GM18858 (cell line): ENCODE results near the gene ZNF132.
"Not testable (repeated sequence)": the region's sequence is repeated elsewhere in the genome, so short reads cannot be mapped to it uniquely, and the experiment has no call there.

Experiments used
- ATAC-seq: cut with Tn5 transposase; IDR thresholded peaks from one replicate; pipeline ENCODE4 v1.9.1; 2021; ENCODE audit not compliant: unreplicated experiment

Gene ZNF132

DNA sequence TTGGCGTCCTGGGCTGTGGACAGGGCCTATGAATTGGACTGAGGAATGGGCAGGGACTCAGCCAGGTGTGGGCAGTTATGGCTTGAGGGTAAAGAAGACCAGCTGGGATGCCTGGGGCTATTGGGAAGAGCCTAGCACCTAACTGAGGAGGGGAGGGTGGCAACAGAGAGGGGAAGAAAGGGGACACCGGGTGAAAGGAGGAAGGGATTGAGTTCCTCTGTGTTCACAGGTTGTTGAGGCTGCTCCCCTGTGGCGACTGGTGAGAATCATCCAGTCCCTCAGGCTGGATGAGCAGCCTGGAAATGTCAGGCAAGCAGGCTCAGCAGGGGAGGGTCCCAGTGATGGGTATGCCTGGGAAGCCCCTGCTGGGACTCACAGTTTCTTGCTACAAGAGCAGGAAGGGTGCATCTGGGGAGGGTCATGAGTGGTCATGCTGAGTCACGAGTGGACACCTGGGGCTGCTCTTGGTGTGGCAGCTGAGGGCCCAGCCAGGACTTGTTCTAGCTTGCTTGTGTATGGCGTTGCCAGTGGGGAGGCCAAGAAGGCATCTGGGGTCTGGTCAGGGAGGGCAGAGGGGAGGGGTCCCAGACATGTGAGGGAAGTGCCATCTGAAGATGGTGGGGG lies 28.4 kb upstream of the ZNF132 start:
- no peak for ATAC-seq

DNA sequence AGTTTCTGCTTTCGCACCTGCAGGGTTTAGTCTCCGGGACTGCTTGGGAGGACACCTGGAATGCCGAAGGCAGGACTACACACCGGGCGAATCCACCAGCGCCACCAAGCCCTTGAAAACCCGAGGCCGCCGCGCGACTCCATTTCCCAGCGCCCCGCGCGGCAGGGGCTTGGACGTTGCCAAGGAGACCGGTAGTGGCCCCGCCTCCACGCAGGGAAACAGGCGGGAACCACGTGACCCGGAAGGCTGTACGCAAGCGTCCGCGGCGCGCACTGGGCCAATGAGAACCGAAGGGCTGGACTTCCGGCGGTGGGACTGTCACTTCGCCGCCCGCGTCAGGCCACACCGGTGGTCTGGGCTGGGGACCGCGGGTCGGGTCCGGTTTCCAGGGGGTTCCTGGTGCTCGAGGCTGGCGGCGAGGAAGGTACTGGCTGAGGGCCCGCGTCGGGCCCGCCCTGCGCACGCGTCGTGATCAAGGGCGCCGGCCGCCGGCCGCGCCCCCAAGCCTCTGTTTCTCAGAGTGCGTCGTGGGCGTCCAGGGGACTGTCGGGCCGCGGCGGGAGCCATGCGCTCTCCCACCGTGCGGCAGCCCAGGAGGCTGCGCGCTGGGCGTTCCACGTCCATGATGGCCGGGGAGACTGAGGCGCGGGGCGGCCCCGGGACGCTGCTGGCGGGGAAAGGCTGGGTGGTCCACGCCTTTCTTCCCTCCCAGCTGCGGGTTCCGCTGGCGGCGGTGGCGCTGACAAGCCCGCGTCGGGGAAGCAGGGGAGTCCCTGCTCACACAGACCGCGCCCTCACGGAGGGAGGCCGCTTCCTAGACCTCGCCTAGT lies 27.0 kb upstream of the ZNF132 start, which contains the start of gene ZNF324:
TSS of gene ZNF324 (plus strand) at position 321 of the 830 bp plus-strand sequence. CDS start 2,106 bp downstream, outside the sequence.
- peak; percentile 75 for ATAC-seq

DNA sequence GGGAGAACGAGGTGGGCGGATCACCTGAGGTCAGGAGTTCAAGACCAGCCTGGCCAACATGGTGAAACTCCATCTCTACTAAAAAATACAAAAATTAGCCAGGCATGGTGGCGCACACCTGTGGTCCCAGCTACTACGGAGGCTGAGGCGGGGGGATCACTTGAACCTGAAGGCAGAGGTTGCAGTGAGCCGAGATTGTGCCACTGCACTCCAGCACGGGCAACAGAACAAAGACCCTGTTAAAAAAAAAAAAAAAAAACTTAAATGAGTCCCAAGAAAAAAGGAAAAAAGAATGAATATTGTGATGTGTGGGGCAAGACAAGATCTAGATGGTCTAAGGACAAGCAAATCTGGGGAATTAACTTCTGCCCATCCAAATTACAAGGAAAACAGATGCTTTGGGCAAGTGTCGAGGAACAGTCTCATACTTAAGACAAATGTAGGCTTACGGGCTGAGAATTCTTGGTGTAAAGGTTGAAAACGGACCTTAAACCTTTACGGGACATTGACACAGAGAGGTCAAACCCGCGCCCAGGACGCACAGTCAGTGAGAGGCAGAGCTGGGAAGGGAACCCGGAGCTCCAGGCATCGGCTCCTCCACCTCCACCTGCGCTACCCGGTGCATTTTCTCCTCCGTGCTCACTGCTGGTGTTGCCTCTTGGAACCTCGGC lies 26.3 kb upstream of the ZNF132 start:
- peak; percentile 5 for ATAC-seq

DNA sequence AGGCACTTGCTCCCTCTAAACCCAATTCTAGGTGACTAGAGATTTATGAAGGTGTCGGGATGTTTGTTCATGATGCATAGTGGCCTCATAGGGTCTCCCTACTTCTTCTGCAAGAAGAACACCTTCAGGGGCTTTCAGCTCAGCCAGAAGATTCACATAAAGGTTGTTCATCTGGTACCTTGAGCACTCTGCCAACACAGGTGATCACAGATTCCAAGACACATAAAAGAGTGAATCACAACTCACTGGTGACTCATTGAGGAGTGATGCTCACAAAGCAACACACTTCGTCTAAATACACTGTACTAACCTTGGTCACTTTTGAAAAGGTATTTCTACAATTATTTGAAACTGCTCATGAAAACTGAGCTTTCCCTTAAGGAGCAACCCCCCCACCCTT lies 20.1 kb upstream of the ZNF132 start:
- no peak for ATAC-seq

DNA sequence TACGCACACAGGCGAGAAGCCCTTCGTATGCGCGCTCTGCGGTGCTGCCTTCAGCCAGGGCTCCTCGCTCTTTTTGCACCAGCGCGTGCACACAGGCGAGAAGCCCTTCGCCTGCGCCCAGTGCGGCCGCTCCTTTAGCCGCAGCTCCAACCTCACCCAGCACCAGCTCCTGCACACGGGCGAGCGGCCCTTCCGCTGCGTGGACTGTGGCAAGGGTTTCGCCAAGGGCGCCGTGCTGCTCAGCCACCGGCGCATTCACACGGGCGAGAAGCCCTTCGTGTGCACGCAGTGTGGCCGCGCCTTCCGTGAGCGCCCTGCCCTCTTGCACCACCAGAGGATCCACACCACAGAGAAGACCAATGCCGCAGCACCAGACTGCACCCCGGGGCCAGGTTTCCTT lies 16.2 kb upstream of the ZNF132 start:
- no peak for ATAC-seq

DNA sequence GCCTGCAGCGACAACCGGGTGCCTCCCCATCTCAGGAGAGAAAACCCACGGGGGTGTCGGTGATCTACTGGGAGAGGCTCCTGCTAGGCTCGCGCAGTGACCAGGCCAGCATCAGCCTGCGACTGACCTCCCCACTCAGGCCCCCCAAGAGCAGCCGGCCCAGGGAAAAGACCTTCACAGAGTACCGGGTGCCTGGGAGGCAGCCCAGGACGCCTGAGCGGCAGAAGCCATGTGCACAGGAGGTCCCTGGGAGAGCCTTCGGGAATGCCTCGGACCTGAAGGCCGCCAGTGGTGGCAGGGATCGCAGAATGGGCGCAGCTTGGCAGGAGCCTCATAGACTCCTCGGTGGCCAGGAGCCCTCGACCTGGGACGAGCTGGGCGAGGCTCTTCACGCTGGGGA lies 15.4 kb upstream of the ZNF132 start:
- ATAC-seq, result no peak

DNA sequence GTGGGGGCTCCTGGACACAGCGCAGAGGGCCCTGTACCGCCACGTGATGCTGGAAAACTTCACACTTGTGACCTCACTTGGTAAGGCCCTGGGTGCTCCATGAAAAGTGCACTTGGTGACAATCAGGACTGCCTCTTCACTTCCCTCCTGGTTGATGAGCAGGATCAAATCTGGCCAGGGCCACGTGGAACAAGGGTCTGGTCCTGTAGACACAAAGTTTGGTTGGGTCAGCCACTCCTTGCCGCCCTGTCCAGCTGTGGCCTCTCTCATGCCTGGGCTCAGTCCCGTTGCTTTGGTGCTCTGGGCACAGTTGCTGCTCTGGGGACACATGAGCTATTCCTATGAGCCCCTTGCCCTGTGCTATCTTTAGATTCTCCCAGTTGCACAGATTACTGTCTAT lies 13.8 kb upstream of the ZNF132 start:
- no peak for ATAC-seq

DNA sequence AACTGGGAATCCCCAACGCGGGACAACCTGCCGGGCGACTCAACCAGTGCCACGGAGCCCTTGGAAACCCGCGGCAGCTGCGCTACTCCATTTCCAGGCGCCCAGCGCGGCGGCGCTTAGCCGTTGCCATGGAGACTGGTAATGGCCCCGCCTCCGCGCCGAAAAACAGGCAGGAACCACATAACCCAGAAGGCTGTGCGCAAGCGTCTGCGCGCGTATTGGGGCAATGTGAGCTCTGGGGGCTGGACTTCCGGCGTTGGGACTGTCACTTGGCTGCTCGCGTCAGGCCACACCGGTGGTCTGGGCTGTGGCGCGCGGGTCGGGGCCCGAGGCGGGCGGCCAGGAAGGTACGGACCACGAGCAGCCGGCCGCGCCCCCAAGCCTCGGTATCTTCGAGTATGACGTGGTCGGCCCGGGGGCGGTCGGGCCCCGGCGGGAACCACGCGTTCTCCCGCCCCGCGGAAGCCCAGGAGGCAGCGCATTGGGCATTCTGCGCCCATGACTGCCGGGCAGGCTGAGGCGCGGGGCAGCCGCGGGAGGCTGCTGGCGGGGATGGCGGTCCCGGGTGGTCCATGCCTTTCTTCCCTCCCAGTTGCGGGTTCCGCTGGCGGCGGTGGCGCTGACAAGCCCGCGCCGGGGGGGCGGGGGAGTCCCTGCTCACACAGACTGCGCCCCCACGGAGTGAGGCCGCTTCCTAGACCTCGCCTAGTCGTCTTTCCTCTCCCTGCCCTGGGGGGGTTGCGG lies 11.6 kb upstream of the ZNF132 start, which contains the start of gene ZNF324B:
TSS of gene ZNF324B (plus strand) at position 265 of the 744 bp plus-strand sequence. CDS start 2,080 bp downstream, outside the sequence.
- ATAC-seq, result peak; percentile 80

DNA sequence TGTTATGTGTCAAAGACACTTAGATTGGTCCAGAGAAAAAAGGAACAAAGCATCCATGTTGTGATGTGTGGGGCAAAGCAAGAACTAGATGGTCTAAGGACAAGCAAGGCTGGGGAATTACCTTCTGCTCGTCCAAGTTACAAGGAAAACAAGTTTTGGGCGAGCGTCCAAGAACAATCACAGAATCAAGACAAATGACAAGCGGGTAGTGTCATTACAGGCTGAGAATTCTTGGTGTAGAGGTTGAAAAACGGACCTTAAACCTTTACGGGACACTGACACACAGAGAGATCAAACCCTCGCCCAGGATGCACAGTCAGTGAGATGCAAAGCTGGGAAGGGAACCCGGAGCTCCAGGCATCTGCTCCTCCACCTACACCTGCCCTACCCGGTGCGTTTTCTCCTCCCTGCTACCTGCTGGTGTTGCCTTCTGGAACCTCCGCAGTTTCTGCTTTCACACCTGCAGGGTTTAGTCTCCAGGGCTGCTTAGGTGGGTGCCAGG lies 11.0 kb upstream of the ZNF132 start:
- ATAC-seq, result no peak

DNA sequence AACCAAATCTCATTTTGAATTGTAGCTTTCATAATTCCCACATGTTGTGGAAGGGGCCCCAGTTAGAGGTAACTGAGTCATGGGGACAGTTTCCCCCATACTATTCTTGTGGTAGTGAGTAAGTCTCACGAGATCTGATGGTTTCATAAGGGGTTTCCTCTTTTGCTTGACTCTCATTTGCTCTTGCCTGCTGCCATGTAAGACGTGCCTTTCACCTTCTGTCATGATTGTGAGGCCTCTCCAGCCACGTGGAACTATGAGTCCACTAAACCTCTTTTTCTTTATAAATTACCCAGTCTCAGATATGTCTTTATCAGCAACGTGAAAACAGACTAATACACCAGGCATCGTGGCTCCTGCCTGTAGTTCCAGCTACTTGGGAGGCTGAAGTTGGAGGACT lies 10.0 kb upstream of the ZNF132 start:
- ATAC-seq, result not testable (repeated sequence)

DNA sequence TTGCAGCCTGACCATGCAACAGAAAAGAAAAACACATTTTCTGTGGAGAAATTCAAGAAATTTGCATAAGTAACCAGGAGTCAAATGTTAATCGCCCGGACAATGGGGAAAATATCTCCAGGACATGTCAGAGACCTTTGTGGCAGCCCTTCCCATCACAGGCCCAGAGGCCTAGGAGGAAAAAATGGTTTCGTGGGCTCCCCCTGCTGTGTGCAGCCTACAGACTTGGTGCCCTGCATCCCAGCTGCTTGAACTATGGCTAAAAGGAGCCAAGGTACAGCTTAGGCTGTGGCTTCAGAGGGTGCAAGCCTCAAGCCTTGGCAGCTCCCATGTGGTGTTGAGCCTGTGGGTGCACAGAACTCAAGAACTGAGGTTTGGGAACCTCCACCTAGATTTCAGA lies 8.9 kb upstream of the ZNF132 start:
- not testable (repeated sequence) for ATAC-seq

DNA sequence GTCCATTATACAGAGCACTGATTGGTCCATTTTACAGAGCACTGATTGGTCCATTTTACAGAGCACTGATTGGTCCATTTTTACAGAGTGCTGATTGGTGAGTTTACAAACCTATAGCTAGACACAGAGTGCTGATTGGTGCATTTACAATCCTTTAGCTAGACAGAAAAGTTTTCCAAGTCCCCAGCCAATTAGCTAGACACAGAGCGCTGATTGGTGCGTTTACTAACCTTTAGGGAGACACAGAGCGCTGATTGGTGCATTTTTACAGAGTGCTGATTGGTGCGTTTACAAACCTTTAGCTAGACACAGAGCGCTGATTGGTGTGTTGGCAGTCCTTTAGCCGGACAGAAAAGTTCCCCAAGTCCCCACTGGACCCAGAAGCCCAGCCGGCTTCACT lies 3.0 kb upstream of the ZNF132 start:
- not testable (repeated sequence) for ATAC-seq

DNA sequence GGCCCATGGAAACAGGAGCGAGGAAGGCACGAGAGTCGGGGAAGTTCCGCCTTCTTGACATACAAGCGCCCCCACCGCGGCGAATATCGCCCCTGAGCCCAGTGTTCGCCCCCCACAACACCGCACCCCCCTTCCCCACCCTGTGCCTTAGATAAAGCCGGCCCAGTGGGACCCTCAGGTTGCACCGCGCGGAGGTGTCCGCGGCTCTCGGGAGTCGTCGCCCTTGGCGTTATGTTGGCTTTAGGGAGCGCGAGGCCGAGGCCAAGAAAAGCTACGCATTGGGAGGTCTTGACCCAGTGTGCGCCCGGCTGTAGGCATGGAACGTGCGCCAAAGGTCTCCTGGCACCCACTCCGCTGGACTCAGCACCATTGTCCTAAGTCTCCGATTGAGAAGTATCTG lies 603 bp upstream of the ZNF132 start:
- no peak for ATAC-seq

DNA sequence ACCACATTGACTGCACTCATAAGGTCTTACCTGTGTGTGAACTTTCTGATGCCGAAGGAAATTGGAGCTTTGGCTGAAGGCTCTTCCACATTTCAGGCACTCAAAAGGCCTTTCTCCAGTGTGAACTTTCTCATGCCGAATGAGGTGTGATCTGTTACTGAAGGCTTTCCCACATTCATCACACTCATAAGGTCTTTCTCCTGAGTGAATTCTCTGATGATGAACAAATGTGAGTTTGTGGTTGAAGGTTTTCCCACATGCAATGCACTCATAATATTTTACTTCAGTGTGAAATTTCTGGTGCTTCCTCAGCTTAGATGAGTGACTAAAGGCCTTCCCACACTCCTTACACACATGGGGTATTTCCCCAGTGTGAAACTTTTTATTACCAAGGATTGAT lies 5.7 kb downstream of the ZNF132 start:
- no peak for ATAC-seq

DNA sequence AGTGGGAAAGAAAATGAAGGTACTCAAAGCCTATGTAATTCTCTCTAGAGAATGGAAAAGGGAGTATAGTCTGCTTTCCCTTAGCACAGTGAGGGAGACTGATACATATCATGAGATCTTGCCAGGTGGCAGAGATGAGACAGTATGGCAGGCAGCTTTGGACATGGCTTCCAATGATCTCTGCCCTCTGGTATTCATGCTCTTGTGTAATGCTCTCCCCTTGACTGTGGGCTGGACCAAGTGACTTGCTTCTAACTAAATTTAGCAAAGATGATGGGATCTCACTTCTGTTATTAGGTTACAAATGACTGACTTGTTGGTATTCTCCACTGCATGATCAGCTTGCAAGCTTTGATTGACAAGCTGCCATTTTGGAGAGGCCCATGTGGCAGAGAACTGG lies 10.2 kb downstream of the ZNF132 start:
- ATAC-seq, result no peak

DNA sequence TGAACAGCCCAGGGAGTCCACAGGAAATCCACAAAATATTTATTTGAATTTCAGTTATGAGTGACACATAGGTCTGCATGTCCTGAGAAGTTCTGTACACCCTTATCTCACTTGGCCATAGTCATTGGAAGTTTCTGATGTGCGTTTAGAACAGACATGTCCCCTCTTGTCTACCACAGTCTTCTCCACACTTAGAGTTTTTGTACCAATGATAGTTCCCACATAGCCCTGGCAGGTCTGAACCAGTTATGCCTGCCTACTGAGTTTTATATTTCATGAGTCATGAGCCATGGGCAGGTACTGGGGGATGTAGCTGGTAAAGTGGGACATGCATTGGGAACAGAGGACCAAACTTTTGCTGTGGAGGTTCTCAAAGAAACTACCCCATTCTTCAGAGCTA lies 11.3 kb downstream of the ZNF132 start:
- no peak for ATAC-seq

DNA sequence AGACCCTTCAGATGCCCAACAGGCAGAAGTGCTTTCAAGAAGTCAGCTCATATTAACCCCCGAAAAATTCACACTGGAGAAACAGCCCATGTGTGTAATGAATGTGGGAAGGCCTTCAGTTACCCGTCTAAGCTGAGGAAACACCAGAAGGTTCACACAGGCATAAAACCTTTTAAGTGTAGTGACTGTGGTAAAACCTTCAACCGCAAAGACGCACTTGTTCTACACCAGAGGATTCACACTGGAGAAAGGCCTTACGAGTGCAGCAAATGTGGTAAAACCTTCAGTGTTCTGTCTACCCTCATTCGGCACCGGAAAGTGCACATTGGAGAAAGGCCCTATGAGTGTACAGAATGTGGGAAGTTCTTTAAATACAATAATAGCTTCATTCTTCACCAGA lies 22.9 kb downstream of the ZNF132 start:
- ATAC-seq, result no peak

DNA sequence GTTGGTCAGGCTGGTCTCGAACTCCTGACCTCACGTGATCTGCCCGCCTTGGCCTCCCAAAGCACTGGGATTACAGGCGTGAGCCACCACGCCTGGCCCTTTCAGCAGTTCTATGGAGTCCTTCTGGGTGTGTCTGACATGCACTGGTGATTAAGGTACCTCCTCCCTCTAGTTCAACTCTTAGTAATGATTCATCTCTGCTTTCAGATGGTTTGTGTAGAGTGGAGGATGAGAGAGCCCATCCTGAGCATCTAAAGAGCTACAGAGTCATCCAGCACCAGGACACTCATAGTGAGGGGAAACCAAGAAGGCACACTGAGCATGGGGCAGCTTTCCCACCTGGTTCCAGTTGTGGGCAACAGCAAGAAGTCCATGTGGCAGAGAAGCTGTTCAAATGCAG lies 23.3 kb downstream of the ZNF132 start:
- no peak for ATAC-seq

DNA sequence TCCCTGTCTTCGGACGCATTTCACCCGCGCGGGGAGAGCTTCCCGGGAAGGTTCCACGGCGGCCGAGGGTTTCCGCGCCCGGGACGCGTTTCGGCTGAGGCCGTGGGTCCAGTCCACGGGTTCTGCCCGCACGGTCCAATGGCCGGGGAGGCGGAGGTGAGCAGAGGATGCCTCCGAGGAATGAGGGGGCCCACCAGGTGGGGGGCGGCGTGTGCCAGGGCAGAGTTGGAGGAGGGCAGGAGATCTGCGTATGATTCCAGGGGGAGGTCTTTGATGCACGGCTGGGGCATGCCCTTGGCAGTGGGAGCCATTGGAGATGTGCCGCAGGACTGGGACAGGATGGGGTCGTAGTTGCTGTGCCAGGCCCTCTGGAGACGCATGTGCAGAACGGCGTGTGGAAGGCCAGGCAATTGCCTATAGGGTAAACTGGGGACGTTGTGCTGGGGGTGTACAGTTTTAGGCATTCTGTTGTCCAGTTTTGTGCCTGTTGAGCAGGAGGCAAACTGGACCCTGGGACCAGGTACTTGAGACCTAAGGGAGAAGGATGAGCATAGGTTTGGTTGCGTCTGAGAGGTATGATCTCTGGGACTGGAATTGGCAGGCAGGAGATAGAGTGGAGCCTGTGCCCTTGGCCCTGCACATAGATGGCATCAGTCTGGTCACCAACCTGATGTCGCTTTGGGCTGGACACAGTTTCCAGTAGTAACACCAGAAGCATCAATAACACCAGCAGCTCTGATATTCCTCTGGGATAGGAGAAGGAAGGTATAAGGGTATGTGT lies 30.8 kb downstream of the ZNF132 start:
- no peak for ATAC-seq
